Thoracic aorta (tissue), 2 donors: ENCODE measurements around the gene CMTM5. TPM values are rescaled to one million over a fixed set of nuclear protein-coding genes. Genes with fewer than 3 reads are reported as not detected.
"Not testable (repeated sequence)": the region's sequence is repeated elsewhere in the genome, so short reads cannot be mapped to it uniquely, and the experiment has no call there.

ENCODE experiments used
- ATAC-seq: fragments of 150-250 bp; one replicate; pipeline ENCODE4 v1.8.0; 2017; ENCODE audit warnings: low read depth; ENCODE audit not compliant: insufficient number of reproducible peaks, low FRiP score
- DNase-seq: peaks from one replicate; pipeline ENCODE4 v3.0.0-alpha.2; 2020; ENCODE audit warnings: low spot score
- H3K27ac ChIP-seq, 2 donors: fragments of 200-600 bp; sonication (generic); 1 replicate in 1 of 2; 2 replicates in 1 of 2; pipeline ENCODE4 v1.5.1; 2016; ENCODE audit warnings: mild to moderate bottlenecking in 2 of 2, moderate library complexity in 2 of 2
- H3K27me3 ChIP-seq: fragments of 200-600 bp; sonication (generic); replicated peaks from 2 replicates; pipeline ENCODE4 v1.6.0; 2016; ENCODE audit warnings: mild to moderate bottlenecking; ENCODE audit not compliant: insufficient read depth
- H3K36me3 ChIP-seq: fragments of 200-600 bp; sonication (generic); one replicate; pipeline ENCODE4 v1.5.1; 2016
- H3K4me1 ChIP-seq, 2 donors: fragments of 200-600 bp; sonication (generic); 1 replicate in 1 of 2; 2 replicates in 1 of 2; pipeline versions ENCODE4 v1.5.1 to v1.6.0; 2016; ENCODE audit warnings: low read depth in 2 of 2, mild to moderate bottlenecking in 1 of 2; ENCODE audit not compliant: control insufficient read depth in 1 of 2
- H3K4me3 ChIP-seq: fragments of 200-600 bp; sonication (generic); 2 replicates; pipeline ENCODE4 v1.5.1; 2016; ENCODE audit warnings: mild to moderate bottlenecking
- H3K9me3 ChIP-seq: fragments of 200-600 bp; sonication (generic); 2 replicates; pipeline ENCODE4 v1.5.1; 2016
- CTCF ChIP-seq: fragments of 200-600 bp; sonication (generic); IDR thresholded peaks from one replicate; pipeline ENCODE4 v1.5.1; 2019; ENCODE audit warnings: antibody characterized with exemption
- total RNA-seq, 2 donors: library from RNA; depleted of rRNA; stranded (reverse); fragments of >200 nt; gene quantifications; one replicate each; pipeline versions ENCODE4 v1.1.0 to v1.2.3, GENCODE V29; 2016

The CMTM5 gene
- total RNA-seq, 2 donors from 2014 or later = 2.6 TPM; not detected in 1

GRCh38 chr14:23415821-23416778 lies 39.3 kb downstream of the CMTM5 start:
- no peak overlapping the region for H3K4me3 ChIP-seq
- no peaks in the 10 kb centered on the region for H3K9me3 ChIP-seq
- H3K4me1 ChIP-seq = no peaks in the 10 kb centered on the region
- no peak for DNase-seq
- no peak overlapping the region for H3K27ac ChIP-seq
- H3K36me3 ChIP-seq = no peaks in the 10 kb centered on the region
- no peak for TF ChIP-seq CTCF
- H3K27me3 ChIP-seq = no peaks in the 10 kb centered on the region
- ATAC-seq = no peak

GRCh38 chr14:23416801-23417200 lies 40.0 kb downstream of the CMTM5 start:
- H3K4me3 ChIP-seq = no peak overlapping the region
- H3K36me3 ChIP-seq = no peaks in the 10 kb centered on the region
- H3K27ac ChIP-seq = no peak overlapping the region
- DNase-seq = no peak
- no peaks in the 10 kb centered on the region for H3K27me3 ChIP-seq
- TF ChIP-seq CTCF = no peak
- no peak for ATAC-seq
- H3K4me1 ChIP-seq = no peaks in the 10 kb centered on the region
- H3K9me3 ChIP-seq = no peaks in the 10 kb centered on the region

GRCh38 chr14:23417269-23417668 lies 40.4 kb downstream of the CMTM5 start:
- not testable (repeated sequence) for H3K4me3 ChIP-seq, H3K27ac ChIP-seq, H3K27me3 ChIP-seq, H3K9me3 ChIP-seq, H3K36me3 ChIP-seq, ATAC-seq, DNase-seq, H3K4me1 ChIP-seq

- ATAC-seq (no peak), DNase-seq (no peak)
- Histone ChIP-seq H3K36me3 (no peaks in the 10 kb centered on the region), H3K9me3 (no peaks in the 10 kb centered on the region), H3K4me1 (no peaks in the 10 kb centered on the region), H3K27ac (no peak overlapping the region), H3K4me3 (no peak overlapping the region), H3K27me3 (no peaks in the 10 kb centered on the region)
- TF ChIP-seq CTCF = no peak
Observed at GRCh38 chr14:23418021-23418420, 41.2 kb downstream of the CMTM5 start.

- H3K9me3 ChIP-seq, H3K27me3 ChIP-seq, H3K27ac ChIP-seq, H3K4me3 ChIP-seq, H3K36me3 ChIP-seq, H3K4me1 ChIP-seq, DNase-seq, ATAC-seq: not testable (repeated sequence)
Observed at GRCh38 chr14:23419646-23420045, 42.8 kb downstream of the CMTM5 start.

GRCh38 chr14:23421594-23421993 lies 44.7 kb downstream of the CMTM5 start:
- Histone ChIP-seq H3K27me3 (no peaks in the 10 kb centered on the region), H3K9me3 (no peaks in the 10 kb centered on the region), H3K27ac (no peak overlapping the region), H3K4me1 (no peaks in the 10 kb centered on the region), H3K4me3 (no peak overlapping the region), H3K36me3 (no peaks in the 10 kb centered on the region)
- no peak for TF ChIP-seq CTCF
- DNase-seq (no peak), ATAC-seq (no peak)
